A549 (cell line): Measurements from ENCODE around the gene CAMTA1. TPM values are rescaled to one million over a fixed set of nuclear protein-coding genes. Genes with fewer than 3 reads are reported as not detected.

Source experiments
- ATAC-seq, 2 experiments: fragments of 200-7000 bp in 1 of 2; fragments of >200 bp in 1 of 2; cut with Nextera tagmentation in 1 of 2; cut with Tn5 transposase in 1 of 2; 3 replicates each; pipeline versions ENCODE4 v1.8.0 to v1.9.1; 2018 to 2020; ENCODE audit warnings: mild to moderate bottlenecking in 1 of 2, moderate library complexity in 1 of 2
- CTCF ChIA-PET: fragments of 300-600 bp; sonication (Branson Sonifier 250); formaldehyde crosslinking; extraction: SDS; loops from one replicate; lab custom pipeline; 2021; ENCODE audit warnings: antibody characterized with exemption, inconsistent platforms; lab: Yijun Ruan, JAX
- POLR2A ChIA-PET: fragments of 350-600 bp; formaldehyde crosslinking; extraction: SDS; loops from one replicate; lab custom pipeline; 2021; ENCODE audit warnings: antibody characterized with exemption, inconsistent platforms; lab: Yijun Ruan, JAX
- DNase-seq, 2 experiments: peaks; one replicate each; pipeline versions ENCODE4 v3.0.0 to v3.0.0-alpha.2; 2011 to 2016; ENCODE audit warnings: low read depth in 1 of 2, low spot score in 1 of 2
- FAIRE-seq: peaks from 2 replicates; lab custom pipeline; 2011; peaks lifted over from hg19 to GRCh38; lab: Jason Lieb, UNC
- H3K27ac ChIP-seq, 2 experiments: fragments of >200 bp; sonication (Bioruptor Twin); formaldehyde crosslinking; 3 replicates each; pipeline ENCODE4 v1.5.1; 2016 to 2017
- H3K4me1 ChIP-seq: fragments of >200 bp; sonication (Bioruptor Twin); formaldehyde crosslinking; 3 replicates; pipeline ENCODE4 v1.6.1; 2016
- H3K4me2 ChIP-seq: fragments of >200 bp; sonication (Bioruptor Twin); formaldehyde crosslinking; 3 replicates; pipeline ENCODE4 v1.6.1; 2016
- H3K4me3 ChIP-seq: fragments of >200 bp; sonication (Bioruptor Twin); formaldehyde crosslinking; 3 replicates; pipeline ENCODE4 v1.5.1; 2016
- H3K9me3 ChIP-seq: fragments of >200 bp; sonication (Bioruptor Twin); formaldehyde crosslinking; 3 replicates; pipeline ENCODE4 v1.6.1; 2016
- CBX8 ChIP-seq: fragments of 200-600 bp; sonication (generic); IDR thresholded peaks from 2 replicates; pipeline ENCODE4 v1.6.1; 2016
- EHMT2 ChIP-seq: fragments of 200-600 bp; sonication (generic); IDR thresholded peaks from 2 replicates; pipeline ENCODE4 v1.6.1; 2016; ENCODE audit warnings: antibody characterized with exemption, low read depth, mild to moderate bottlenecking, moderate library complexity
- EP300 ChIP-seq, 2 experiments: fragments of >200 bp; sonication (Bioruptor Twin); formaldehyde crosslinking; IDR thresholded peaks; 2 replicates in 1 of 2; 3 replicates in 1 of 2; pipeline ENCODE4 v1.6.1; 2016 to 2017
- GATA3 ChIP-seq: IDR thresholded peaks from 2 replicates; pipeline ENCODE4 v1.6.1; 2012; ENCODE audit warnings: borderline replicate concordance
- HEYL ChIP-seq: fragments of 250-450 bp; sonication (Bioruptor Pico); IDR thresholded peaks from 2 replicates; pipeline ENCODE4 v1.8.0; 2021; ENCODE audit warnings: mild to moderate bottlenecking, moderate library complexity
- HOXB13 ChIP-seq: fragments of 250-450 bp; sonication (Bioruptor Pico); IDR thresholded peaks from 2 replicates; pipeline ENCODE4 v1.5.0; 2020; ENCODE audit warnings: low read depth, mild to moderate bottlenecking, moderate library complexity
- MAX ChIP-seq: IDR thresholded peaks from 2 replicates; pipeline ENCODE4 v1.6.1; 2012
- PBX3 ChIP-seq: IDR thresholded peaks from 2 replicates; pipeline ENCODE4 v1.6.1; 2012
- POLR2A ChIP-seq: IDR thresholded peaks from 2 replicates; pipeline ENCODE4 v1.6.1; 2012; ENCODE audit warnings: mild to moderate bottlenecking, low read length
- POLR2AphosphoS2 ChIP-seq: conservative IDR thresholded peaks from 2 replicates; pipeline ENCODE4 v1.6.1; 2012; ENCODE audit warnings: low read length, improper control_type of control experiment, inconsistent platforms
- RCOR1 ChIP-seq: fragments of 150-350 bp; IDR thresholded peaks from 2 replicates; pipeline ENCODE4 v1.6.1; 2014; ENCODE audit warnings: antibody characterized with exemption, low read length, low read depth
- SMC3 ChIP-seq: fragments of >200 bp; sonication (Bioruptor Twin); formaldehyde crosslinking; IDR thresholded peaks from 3 replicates; pipeline ENCODE4 v1.6.1; 2018; ENCODE audit warnings: inconsistent platforms
- TFCP2L1 ChIP-seq: fragments of 250-450 bp; sonication (Bioruptor Pico); IDR thresholded peaks from 2 replicates; pipeline ENCODE4 v1.5.0; 2021; ENCODE audit warnings: mild to moderate bottlenecking
- USF2 ChIP-seq: fragments of 450-650 bp; IDR thresholded peaks from 2 replicates; pipeline ENCODE4 v1.6.1; 2014; ENCODE audit warnings: antibody characterized with exemption
- ZFP36 ChIP-seq: fragments of 450-650 bp; IDR thresholded peaks from 2 replicates; pipeline ENCODE4 v1.6.1; 2014; ENCODE audit warnings: borderline replicate concordance; ENCODE audit not compliant: partially characterized antibody
- ZNF302 ChIP-seq: fragments of 250-450 bp; sonication (Bioruptor Pico); IDR thresholded peaks from 2 replicates; pipeline ENCODE4 v1.9.0; 2021; ENCODE audit warnings: inconsistent platforms, mild to moderate bottlenecking, moderate library complexity
- WGBS: methylation state at CpG from one replicate; pipeline ENCODE4 v1.1.6; 2017; ENCODE audit errors: missing lambda C conversion rate; 5-methylcytosine and 5-hydroxymethylcytosine counted together
- polyA plus RNA-seq, 4 experiments: library from polyadenylated mRNA; depleted of rRNA in 3 of 4; stranded (reverse); fragments of >200 nt; fragmentation: RNase III in 1 of 4; extraction: RNeasy Plus Mini Kit Qiagen cat#74134 plus additional on column Dnase treatment in 1 of 4; gene quantifications; 2 replicates in 3 of 4; 3 replicates in 1 of 4; pipeline ENCODE4 v1.2.3, GENCODE V29; 2011 to 2017

Gene CAMTA1
- polyA plus RNA-seq, 2 of the 4 experiments (the other 2 are of a cell fraction), result 58.8 to 75.0 TPM

GRCh38 chr1:6928106-6928885 is 143.0 kb downstream of the CAMTA1 start:
- ChIA-PET POLR2A (no interaction called here), CTCF (interaction anchor here (1.4 kb wide), 1 partner anchor 39 kb away, joined by 3 read pairs; no protein-coding TSS in a partner anchor)
- DNase-seq (no peak), ATAC-seq (no peak), FAIRE-seq (no peak)
- no peak overlapping the region for H3K4me2 ChIP-seq
- no peak overlapping the region for H3K4me3 ChIP-seq
- WGBS, result 79% methylated on average over 9 of the region's 12 CpGs
- H3K4me1 ChIP-seq, result no peaks in the 10 kb centered on the region
- H3K9me3 ChIP-seq, result no peaks in the 10 kb centered on the region
- no peak overlapping the region for H3K27ac ChIP-seq
- no peak for TF ChIP-seq HEYL (CRISPR knock-in tag)
- no peak for TF ChIP-seq MAX
- TF ChIP-seq USF2, result no peak
- no peak for TF ChIP-seq POLR2A
- TF ChIP-seq ZFP36, result no peak
- no peak for TF ChIP-seq SMC3
- no peak for TF ChIP-seq EHMT2
- TF ChIP-seq POLR2AphosphoS2, result no peak
- no peak for TF ChIP-seq PBX3
- no peak for TF ChIP-seq TFCP2L1 (CRISPR knock-in tag)
- no peak for TF ChIP-seq ZNF302
- TF ChIP-seq HOXB13 (CRISPR knock-in tag), result no peak
- no peak for TF ChIP-seq EP300 (IDR thresholded peaks at IDR 0.05)

GRCh38 chr1:6930732-6931300 is 145.6 kb downstream of the CAMTA1 start:
- 60% methylated on average over 6 of the region's 8 CpGs for WGBS
- no peak for TF ChIP-seq CBX8
- no peak for TF ChIP-seq GATA3
- TF ChIP-seq, all 56 proteins: peak for 0
- Histone ChIP-seq H3K4me3 (no peak overlapping the region), H3K4me2 (no peak overlapping the region), H3K9me3 (no peaks in the 10 kb centered on the region), H3K27ac (no peak overlapping the region), H3K4me1 (no peaks in the 10 kb centered on the region)
- ChIA-PET CTCF (interaction anchor here (0.5 to 1.0 kb wide), 3 partner anchors 9 to 211 kb away, joined by 3 to 4 read pairs (median 3); no protein-coding TSS in a partner anchor), POLR2A (no interaction called here)
- no peak for DNase-seq
- ATAC-seq, result no peak
- FAIRE-seq, result no peak

GRCh38 chr1:6935361-6935883 is 150.2 kb downstream of the CAMTA1 start:
- ATAC-seq, result no peak
- Histone ChIP-seq H3K27ac (no peak overlapping the region), H3K4me2 (no peak overlapping the region), H3K9me3 (no peaks in the 10 kb centered on the region), H3K4me3 (no peak overlapping the region), H3K4me1 (no peaks in the 10 kb centered on the region)
- DNase-seq, result no peak
- TF ChIP-seq HOXB13 (CRISPR knock-in tag) (no peak), RCOR1 (no peak)
- POLR2A ChIA-PET, result no interaction called here
- 37% methylated on average over 12 of the region's 12 CpGs for WGBS
- no peak for FAIRE-seq
- CTCF ChIA-PET, result no interaction called here
